WTC11 (cell line): Measurements from ENCODE around the gene CRYBG3. TPM values are rescaled to one million over a fixed set of nuclear protein-coding genes. Genes with fewer than 3 reads are reported as not detected.

Source experiments
- ATAC-seq: fragments of 200-7000 bp; cut with Tn5 transposase; 2 replicates; pipeline ENCODE4 v1.10.0; 2021; ENCODE audit warnings: mild to moderate bottlenecking, moderate library complexity
- CTCF ChIA-PET: fragments of 300-600 bp; sonication (Branson Sonifier 250); formaldehyde crosslinking; loops from one replicate; lab custom pipeline; 2021; ENCODE audit warnings: antibody characterized with exemption; lab: Charles Lee
- POLR2A ChIA-PET: fragments of 350-600 bp; sonication (Branson Sonifier 250); formaldehyde crosslinking; loops from one replicate; lab custom pipeline; 2021; ENCODE audit warnings: antibody characterized with exemption; lab: Charles Lee
- DNase-seq: peaks from one replicate; pipeline ENCODE4 v3.0.0; 2021; ENCODE audit warnings: low spot score
- H3K27ac Mint-ChIP-seq: 2 replicates; pipeline ENCODE4 v1.8.0; 2021; ENCODE audit warnings: mixed read lengths
- H3K27me3 Mint-ChIP-seq: 2 replicates; pipeline ENCODE4 v1.8.0; 2021; ENCODE audit warnings: low read depth, mild to moderate bottlenecking, moderate library complexity, mixed read lengths
- H3K36me3 Mint-ChIP-seq: 2 replicates; pipeline ENCODE4 v1.8.0; 2021; ENCODE audit warnings: mixed read lengths
- H3K4me1 Mint-ChIP-seq: 2 replicates; pipeline ENCODE4 v1.8.0; 2022; ENCODE audit warnings: mixed read lengths
- H3K4me3 Mint-ChIP-seq: 2 replicates; pipeline ENCODE4 v1.8.0; 2021; ENCODE audit warnings: mild to moderate bottlenecking, moderate library complexity, mixed read lengths
- H3K9me3 Mint-ChIP-seq: 2 replicates; pipeline ENCODE4 v1.8.0; 2021; ENCODE audit warnings: mixed read lengths
- ATF1 ChIP-seq: sonication (generic); formaldehyde crosslinking; IDR thresholded peaks from 2 replicates; pipeline ENCODE4 v1.8.1; 2023; ENCODE audit warnings: mild to moderate bottlenecking, moderate library complexity, missing genetic modification reagents
- CREB1 ChIP-seq: sonication (generic); formaldehyde crosslinking; IDR thresholded peaks from 2 replicates; pipeline ENCODE4 v1.8.0; 2023; ENCODE audit warnings: mild to moderate bottlenecking, missing genetic modification reagents
- EMX1 ChIP-seq: fragments of 250-450 bp; sonication (Bioruptor Pico); IDR thresholded peaks from 2 replicates; pipeline ENCODE4 v1.8.0; 2021; ENCODE audit warnings: mild to moderate bottlenecking
- GRHL2 ChIP-seq: fragments of 250-450 bp; sonication (Bioruptor Pico); IDR thresholded peaks from 2 replicates; pipeline ENCODE4 v1.8.0; 2022; ENCODE audit warnings: mild to moderate bottlenecking, moderate library complexity; ENCODE audit not compliant: insufficient replicate concordance, severe bottlenecking
- NFATC4 ChIP-seq: fragments of 250-450 bp; sonication (Bioruptor Pico); IDR thresholded peaks from 2 replicates; pipeline ENCODE4 v1.9.0; 2021; ENCODE audit warnings: mild to moderate bottlenecking
- RORB ChIP-seq: fragments of 250-450 bp; sonication (Bioruptor Pico); IDR thresholded peaks from 2 replicates; pipeline ENCODE4 v1.9.0; 2021; ENCODE audit warnings: mild to moderate bottlenecking
- SOX15 ChIP-seq: fragments of 250-450 bp; sonication (Bioruptor Pico); IDR thresholded peaks from 2 replicates; pipeline ENCODE4 v1.9.0; 2021; ENCODE audit warnings: mild to moderate bottlenecking
- SP1 ChIP-seq: sonication (generic); formaldehyde crosslinking; conservative IDR thresholded peaks from 2 replicates; pipeline ENCODE4 v1.8.1; 2022; ENCODE audit warnings: missing genetic modification reagents
- TCF7 ChIP-seq: sonication (generic); formaldehyde crosslinking; IDR thresholded peaks from 2 replicates; pipeline ENCODE4 v1.8.0; 2022; ENCODE audit warnings: mild to moderate bottlenecking, low read depth, missing genetic modification reagents, moderate library complexity
- TEAD4 ChIP-seq: sonication (generic); formaldehyde crosslinking; IDR thresholded peaks from 2 replicates; pipeline ENCODE4 v1.8.0; 2022; ENCODE audit warnings: mild to moderate bottlenecking, missing genetic modification reagents
- ZNF138 ChIP-seq: sonication (generic); formaldehyde crosslinking; conservative IDR thresholded peaks from 2 replicates; pipeline ENCODE4 v1.8.1; 2022; ENCODE audit warnings: mild to moderate bottlenecking, moderate library complexity, missing genetic modification reagents
- ZNF219 ChIP-seq: sonication (generic); formaldehyde crosslinking; IDR thresholded peaks from 2 replicates; pipeline ENCODE4 v1.8.0; 2023; ENCODE audit warnings: missing genetic modification reagents, mild to moderate bottlenecking, borderline replicate concordance
- ZNF423 ChIP-seq: fragments of 250-450 bp; sonication (Bioruptor Pico); IDR thresholded peaks from 2 replicates; pipeline ENCODE4 v2.1.2; 2022; ENCODE audit warnings: mild to moderate bottlenecking, moderate library complexity
- total RNA-seq: library from RNA; stranded (reverse); gene quantifications from 3 replicates; pipeline ENCODE4 v1.2.3, GENCODE V29; 2021
- TF ChIP-seq, protein P1 (sequence below): sonication (generic); formaldehyde crosslinking; IDR thresholded peaks from 2 replicates; pipeline ENCODE4 v1.8.1; 2022; ENCODE audit warnings: low read depth, missing genetic modification reagents, borderline replicate concordance
- TF ChIP-seq, protein P2 (sequence below): fragments of 250-450 bp; sonication (Bioruptor Pico); IDR thresholded peaks from 2 replicates; pipeline ENCODE4 v1.9.0; 2021; ENCODE audit warnings: mild to moderate bottlenecking, borderline replicate concordance
- TF ChIP-seq, protein P3 (sequence below): sonication (generic); formaldehyde crosslinking; conservative IDR thresholded peaks from 2 replicates; pipeline ENCODE4 v1.8.1; 2023; ENCODE audit warnings: mild to moderate bottlenecking, low read depth, missing genetic modification reagents, moderate library complexity
- TF ChIP-seq, protein P4 (sequence below): sonication (generic); formaldehyde crosslinking; IDR thresholded peaks from 2 replicates; pipeline ENCODE4 v1.8.0; 2023; ENCODE audit warnings: missing genetic modification reagents, mild to moderate bottlenecking, borderline replicate concordance
- TF ChIP-seq, protein P5 (sequence below): fragments of 200-600 bp; IDR thresholded peaks from 2 replicates; pipeline ENCODE4 v1.8.0; 2022; ENCODE audit warnings: antibody characterized with exemption

The CRYBG3 gene
- total RNA-seq, 1 experiment from 2014 or later = 13.6 TPM

DNA sequence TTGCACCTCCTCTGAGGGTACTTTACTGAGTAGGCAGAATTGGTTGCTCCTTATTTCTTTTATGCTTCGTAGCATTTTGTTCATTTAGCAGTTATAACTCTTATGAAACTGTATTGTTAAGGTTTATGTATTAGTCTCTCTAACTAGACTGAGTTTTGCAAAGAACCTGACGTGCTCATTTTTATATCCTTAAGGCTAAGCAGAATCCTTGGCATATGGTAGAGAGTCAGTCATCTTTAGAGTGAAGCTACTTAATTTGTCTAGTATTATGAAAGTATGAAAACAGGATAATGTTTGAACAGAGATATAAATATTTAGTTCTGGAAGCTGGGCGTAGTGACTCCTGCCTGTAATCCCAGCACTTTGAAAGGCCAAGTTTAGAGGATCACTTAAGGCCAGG lies 20.1 kb downstream of the CRYBG3 start:
- H3K4me3 Mint-ChIP-seq = no peak overlapping the region
- ATAC-seq = no peak

DNA sequence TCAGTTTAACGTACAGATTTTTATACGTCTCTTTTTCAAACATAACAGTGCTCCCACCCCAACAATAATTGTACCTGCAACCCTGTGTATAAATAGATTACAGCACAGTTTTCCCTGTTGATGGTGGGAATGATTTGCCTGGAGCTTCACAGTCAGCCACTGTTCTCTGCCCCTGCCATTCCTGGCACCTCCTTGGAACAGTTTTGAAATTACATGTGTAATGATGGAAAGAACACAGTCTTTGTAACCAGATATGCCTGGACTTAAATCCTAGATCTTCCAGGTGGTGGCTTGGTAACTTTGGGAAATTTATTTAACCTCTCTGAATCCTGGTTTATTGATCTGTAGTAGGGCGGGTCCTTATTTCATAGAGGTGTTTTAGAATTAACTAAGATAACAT lies 27.0 kb downstream of the CRYBG3 start:
- H3K9me3 Mint-ChIP-seq = peaks cover 16% of the 10 kb centered on the region
- H3K4me1 Mint-ChIP-seq = peaks cover 32% of the 10 kb centered on the region
- CTCF ChIA-PET = no interaction called here
- H3K27ac Mint-ChIP-seq = peak overlapping the region; percentile 50; the same call in 1 of the 2 replicates
- POLR2A ChIA-PET = no interaction called here
- DNase-seq = no peak
- H3K4me3 Mint-ChIP-seq = no peak overlapping the region
- TF ChIP-seq CREB1 (CRISPR knock-in tag) (no peak), ZNF219 (CRISPR knock-in tag) (no peak), GRHL2 (CRISPR knock-in tag) (no peak), SP1 (CRISPR knock-in tag) (no peak)
- TF ChIP-seq, protein P1, sequence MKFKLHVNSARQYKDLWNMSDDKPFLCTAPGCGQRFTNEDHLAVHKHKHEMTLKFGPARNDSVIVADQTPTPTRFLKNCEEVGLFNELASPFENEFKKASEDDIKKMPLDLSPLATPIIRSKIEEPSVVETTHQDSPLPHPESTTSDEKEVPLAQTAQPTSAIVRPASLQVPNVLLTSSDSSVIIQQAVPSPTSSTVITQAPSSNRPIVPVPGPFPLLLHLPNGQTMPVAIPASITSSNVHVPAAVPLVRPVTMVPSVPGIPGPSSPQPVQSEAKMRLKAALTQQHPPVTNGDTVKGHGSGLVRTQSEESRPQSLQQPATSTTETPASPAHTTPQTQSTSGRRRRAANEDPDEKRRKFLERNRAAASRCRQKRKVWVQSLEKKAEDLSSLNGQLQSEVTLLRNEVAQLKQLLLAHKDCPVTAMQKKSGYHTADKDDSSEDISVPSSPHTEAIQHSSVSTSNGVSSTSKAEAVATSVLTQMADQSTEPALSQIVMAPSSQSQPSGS (CRISPR knock-in tag) = no peak
- TF ChIP-seq, protein P2, sequence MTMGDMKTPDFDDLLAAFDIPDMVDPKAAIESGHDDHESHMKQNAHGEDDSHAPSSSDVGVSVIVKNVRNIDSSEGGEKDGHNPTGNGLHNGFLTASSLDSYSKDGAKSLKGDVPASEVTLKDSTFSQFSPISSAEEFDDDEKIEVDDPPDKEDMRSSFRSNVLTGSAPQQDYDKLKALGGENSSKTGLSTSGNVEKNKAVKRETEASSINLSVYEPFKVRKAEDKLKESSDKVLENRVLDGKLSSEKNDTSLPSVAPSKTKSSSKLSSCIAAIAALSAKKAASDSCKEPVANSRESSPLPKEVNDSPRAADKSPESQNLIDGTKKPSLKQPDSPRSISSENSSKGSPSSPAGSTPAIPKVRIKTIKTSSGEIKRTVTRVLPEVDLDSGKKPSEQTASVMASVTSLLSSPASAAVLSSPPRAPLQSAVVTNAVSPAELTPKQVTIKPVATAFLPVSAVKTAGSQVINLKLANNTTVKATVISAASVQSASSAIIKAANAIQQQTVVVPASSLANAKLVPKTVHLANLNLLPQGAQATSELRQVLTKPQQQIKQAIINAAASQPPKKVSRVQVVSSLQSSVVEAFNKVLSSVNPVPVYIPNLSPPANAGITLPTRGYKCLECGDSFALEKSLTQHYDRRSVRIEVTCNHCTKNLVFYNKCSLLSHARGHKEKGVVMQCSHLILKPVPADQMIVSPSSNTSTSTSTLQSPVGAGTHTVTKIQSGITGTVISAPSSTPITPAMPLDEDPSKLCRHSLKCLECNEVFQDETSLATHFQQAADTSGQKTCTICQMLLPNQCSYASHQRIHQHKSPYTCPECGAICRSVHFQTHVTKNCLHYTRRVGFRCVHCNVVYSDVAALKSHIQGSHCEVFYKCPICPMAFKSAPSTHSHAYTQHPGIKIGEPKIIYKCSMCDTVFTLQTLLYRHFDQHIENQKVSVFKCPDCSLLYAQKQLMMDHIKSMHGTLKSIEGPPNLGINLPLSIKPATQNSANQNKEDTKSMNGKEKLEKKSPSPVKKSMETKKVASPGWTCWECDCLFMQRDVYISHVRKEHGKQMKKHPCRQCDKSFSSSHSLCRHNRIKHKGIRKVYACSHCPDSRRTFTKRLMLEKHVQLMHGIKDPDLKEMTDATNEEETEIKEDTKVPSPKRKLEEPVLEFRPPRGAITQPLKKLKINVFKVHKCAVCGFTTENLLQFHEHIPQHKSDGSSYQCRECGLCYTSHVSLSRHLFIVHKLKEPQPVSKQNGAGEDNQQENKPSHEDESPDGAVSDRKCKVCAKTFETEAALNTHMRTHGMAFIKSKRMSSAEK (CRISPR knock-in tag) = no peak
- TF ChIP-seq, protein P3, sequence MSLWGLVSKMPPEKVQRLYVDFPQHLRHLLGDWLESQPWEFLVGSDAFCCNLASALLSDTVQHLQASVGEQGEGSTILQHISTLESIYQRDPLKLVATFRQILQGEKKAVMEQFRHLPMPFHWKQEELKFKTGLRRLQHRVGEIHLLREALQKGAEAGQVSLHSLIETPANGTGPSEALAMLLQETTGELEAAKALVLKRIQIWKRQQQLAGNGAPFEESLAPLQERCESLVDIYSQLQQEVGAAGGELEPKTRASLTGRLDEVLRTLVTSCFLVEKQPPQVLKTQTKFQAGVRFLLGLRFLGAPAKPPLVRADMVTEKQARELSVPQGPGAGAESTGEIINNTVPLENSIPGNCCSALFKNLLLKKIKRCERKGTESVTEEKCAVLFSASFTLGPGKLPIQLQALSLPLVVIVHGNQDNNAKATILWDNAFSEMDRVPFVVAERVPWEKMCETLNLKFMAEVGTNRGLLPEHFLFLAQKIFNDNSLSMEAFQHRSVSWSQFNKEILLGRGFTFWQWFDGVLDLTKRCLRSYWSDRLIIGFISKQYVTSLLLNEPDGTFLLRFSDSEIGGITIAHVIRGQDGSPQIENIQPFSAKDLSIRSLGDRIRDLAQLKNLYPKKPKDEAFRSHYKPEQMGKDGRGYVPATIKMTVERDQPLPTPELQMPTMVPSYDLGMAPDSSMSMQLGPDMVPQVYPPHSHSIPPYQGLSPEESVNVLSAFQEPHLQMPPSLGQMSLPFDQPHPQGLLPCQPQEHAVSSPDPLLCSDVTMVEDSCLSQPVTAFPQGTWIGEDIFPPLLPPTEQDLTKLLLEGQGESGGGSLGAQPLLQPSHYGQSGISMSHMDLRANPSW (CRISPR knock-in tag) = no peak
- H3K36me3 Mint-ChIP-seq = peaks cover 9% of the 10 kb centered on the region
- no peak for ATAC-seq
- no peaks in the 10 kb centered on the region for H3K27me3 Mint-ChIP-seq

More for the DNA sequence above, 20.1 kb downstream of the CRYBG3 start:
- no peaks in the 10 kb centered on the region for H3K27me3 Mint-ChIP-seq
- ChIA-PET CTCF (no interaction called here), POLR2A (no interaction called here)
- H3K9me3 Mint-ChIP-seq = no peaks in the 10 kb centered on the region
- peaks cover 36% of the 10 kb centered on the region for H3K4me1 Mint-ChIP-seq
- H3K27ac Mint-ChIP-seq = no peak overlapping the region
- no peak for DNase-seq
- no peaks in the 10 kb centered on the region for H3K36me3 Mint-ChIP-seq
- TF ChIP-seq RORB (CRISPR knock-in tag) = no peak
- TF ChIP-seq NFATC4 = no peak
- TF ChIP-seq ATF1 (CRISPR knock-in tag) = no peak
- no peak for TF ChIP-seq SOX15
- TF ChIP-seq ZNF138 (CRISPR knock-in tag) = no peak
- TF ChIP-seq TCF7 (CRISPR knock-in tag) = no peak
- no peak for TF ChIP-seq ZNF423 (CRISPR knock-in tag)

DNA sequence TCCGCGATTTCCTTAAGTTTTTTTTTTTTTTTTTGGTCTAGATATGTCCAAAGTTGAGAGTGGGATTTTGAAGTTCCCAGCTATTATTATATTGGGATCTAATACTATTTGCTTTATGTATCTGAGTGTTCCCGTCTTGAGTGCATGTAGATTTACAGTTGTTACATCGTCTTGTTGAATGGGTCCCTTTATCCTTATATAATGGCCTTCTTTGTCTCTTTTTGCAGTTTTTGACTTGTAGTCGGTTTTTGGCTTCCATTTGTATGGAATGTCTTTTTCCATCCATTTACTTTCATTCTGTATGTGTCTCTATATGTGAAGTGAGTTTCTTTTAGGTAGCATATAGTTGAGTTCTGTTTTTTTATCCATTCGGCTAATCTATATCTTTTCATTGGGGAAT lies 35.6 kb downstream of the CRYBG3 start:
- ATAC-seq (no peak), DNase-seq (no peak)
- H3K36me3 Mint-ChIP-seq = peaks cover 13% of the 10 kb centered on the region
- ChIA-PET CTCF (no interaction called here), POLR2A (no interaction called here)
- H3K4me3 Mint-ChIP-seq = no peak overlapping the region
- H3K9me3 Mint-ChIP-seq = peaks cover 15% of the 10 kb centered on the region
- peaks cover 44% of the 10 kb centered on the region for H3K4me1 Mint-ChIP-seq
- H3K27ac Mint-ChIP-seq = peak overlapping the region; percentile 38
- no peaks in the 10 kb centered on the region for H3K27me3 Mint-ChIP-seq
- TF ChIP-seq, protein P4, sequence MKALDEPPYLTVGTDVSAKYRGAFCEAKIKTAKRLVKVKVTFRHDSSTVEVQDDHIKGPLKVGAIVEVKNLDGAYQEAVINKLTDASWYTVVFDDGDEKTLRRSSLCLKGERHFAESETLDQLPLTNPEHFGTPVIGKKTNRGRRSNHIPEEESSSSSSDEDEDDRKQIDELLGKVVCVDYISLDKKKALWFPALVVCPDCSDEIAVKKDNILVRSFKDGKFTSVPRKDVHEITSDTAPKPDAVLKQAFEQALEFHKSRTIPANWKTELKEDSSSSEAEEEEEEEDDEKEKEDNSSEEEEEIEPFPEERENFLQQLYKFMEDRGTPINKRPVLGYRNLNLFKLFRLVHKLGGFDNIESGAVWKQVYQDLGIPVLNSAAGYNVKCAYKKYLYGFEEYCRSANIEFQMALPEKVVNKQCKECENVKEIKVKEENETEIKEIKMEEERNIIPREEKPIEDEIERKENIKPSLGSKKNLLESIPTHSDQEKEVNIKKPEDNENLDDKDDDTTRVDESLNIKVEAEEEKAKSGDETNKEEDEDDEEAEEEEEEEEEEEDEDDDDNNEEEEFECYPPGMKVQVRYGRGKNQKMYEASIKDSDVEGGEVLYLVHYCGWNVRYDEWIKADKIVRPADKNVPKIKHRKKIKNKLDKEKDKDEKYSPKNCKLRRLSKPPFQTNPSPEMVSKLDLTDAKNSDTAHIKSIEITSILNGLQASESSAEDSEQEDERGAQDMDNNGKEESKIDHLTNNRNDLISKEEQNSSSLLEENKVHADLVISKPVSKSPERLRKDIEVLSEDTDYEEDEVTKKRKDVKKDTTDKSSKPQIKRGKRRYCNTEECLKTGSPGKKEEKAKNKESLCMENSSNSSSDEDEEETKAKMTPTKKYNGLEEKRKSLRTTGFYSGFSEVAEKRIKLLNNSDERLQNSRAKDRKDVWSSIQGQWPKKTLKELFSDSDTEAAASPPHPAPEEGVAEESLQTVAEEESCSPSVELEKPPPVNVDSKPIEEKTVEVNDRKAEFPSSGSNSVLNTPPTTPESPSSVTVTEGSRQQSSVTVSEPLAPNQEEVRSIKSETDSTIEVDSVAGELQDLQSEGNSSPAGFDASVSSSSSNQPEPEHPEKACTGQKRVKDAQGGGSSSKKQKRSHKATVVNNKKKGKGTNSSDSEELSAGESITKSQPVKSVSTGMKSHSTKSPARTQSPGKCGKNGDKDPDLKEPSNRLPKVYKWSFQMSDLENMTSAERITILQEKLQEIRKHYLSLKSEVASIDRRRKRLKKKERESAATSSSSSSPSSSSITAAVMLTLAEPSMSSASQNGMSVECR = no peak
- TF ChIP-seq, protein P5, sequence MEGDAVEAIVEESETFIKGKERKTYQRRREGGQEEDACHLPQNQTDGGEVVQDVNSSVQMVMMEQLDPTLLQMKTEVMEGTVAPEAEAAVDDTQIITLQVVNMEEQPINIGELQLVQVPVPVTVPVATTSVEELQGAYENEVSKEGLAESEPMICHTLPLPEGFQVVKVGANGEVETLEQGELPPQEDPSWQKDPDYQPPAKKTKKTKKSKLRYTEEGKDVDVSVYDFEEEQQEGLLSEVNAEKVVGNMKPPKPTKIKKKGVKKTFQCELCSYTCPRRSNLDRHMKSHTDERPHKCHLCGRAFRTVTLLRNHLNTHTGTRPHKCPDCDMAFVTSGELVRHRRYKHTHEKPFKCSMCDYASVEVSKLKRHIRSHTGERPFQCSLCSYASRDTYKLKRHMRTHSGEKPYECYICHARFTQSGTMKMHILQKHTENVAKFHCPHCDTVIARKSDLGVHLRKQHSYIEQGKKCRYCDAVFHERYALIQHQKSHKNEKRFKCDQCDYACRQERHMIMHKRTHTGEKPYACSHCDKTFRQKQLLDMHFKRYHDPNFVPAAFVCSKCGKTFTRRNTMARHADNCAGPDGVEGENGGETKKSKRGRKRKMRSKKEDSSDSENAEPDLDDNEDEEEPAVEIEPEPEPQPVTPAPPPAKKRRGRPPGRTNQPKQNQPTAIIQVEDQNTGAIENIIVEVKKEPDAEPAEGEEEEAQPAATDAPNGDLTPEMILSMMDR = no peak
- no peak for TF ChIP-seq CREB1 (CRISPR knock-in tag)
- no peak for TF ChIP-seq GRHL2 (CRISPR knock-in tag)
- TF ChIP-seq EMX1 (CRISPR knock-in tag) = no peak
- TF ChIP-seq TEAD4 (CRISPR knock-in tag) = no peak
